Aorta (tissue), 5 donors: Measurements from ENCODE around the gene SAFB. TPM values are rescaled to one million over a fixed set of nuclear protein-coding genes. Genes with fewer than 3 reads are reported as not detected.
"Not testable (repeated sequence)": the region's sequence is repeated elsewhere in the genome, so short reads cannot be mapped to it uniquely, and the experiment has no call there.

ENCODE experiments used
- ATAC-seq: fragments of 200-7000 bp; cut with Tn5 transposase; one replicate; pipeline ENCODE4 v1.9.1; 2022; ENCODE audit warnings: moderate library complexity; ENCODE audit not compliant: low FRiP score
- DNase-seq, 2 donors: peaks; one replicate each; pipeline ENCODE4 v3.0.0-alpha.2; 2020
- H3K27ac ChIP-seq, 2 donors: one replicate each; pipeline ENCODE4 v1.5.1; 2013; ENCODE audit warnings: low read length in 2 of 2, mild to moderate bottlenecking in 2 of 2, moderate library complexity in 2 of 2, control low read depth in 1 of 2, inconsistent platforms in 1 of 2, low read depth in 1 of 2
- H3K27me3 ChIP-seq, 2 donors: one replicate each; pipeline ENCODE4 v1.6.1; 2013; ENCODE audit warnings: control low read depth in 1 of 2, low read length in 1 of 2, mild to moderate bottlenecking in 1 of 2, moderate library complexity in 1 of 2; ENCODE audit not compliant: insufficient read depth in 2 of 2, control insufficient read depth in 1 of 2
- H3K36me3 ChIP-seq, 2 donors: one replicate each; pipeline ENCODE4 v1.6.1; 2013; ENCODE audit warnings: control low read depth in 1 of 2, low read length in 1 of 2, mild to moderate bottlenecking in 1 of 2; ENCODE audit not compliant: insufficient read depth in 2 of 2, control insufficient read depth in 1 of 2
- H3K4me1 ChIP-seq, 2 donors: one replicate each; pipeline ENCODE4 v1.6.1; 2013; ENCODE audit warnings: low read length in 2 of 2, control low read depth in 1 of 2, mild to moderate bottlenecking in 1 of 2, moderate library complexity in 1 of 2; ENCODE audit not compliant: insufficient read depth in 2 of 2, control insufficient read depth in 1 of 2
- H3K4me3 ChIP-seq, 2 donors: one replicate each; pipeline ENCODE4 v1.5.1; 2013; ENCODE audit warnings: low read length in 2 of 2, control low read depth in 1 of 2, mild to moderate bottlenecking in 1 of 2
- H3K9me3 ChIP-seq: one replicate; pipeline ENCODE4 v1.6.1; 2013; ENCODE audit warnings: mild to moderate bottlenecking, low read length; ENCODE audit not compliant: control insufficient read depth
- WGBS, 2 donors: extraction: QIAGEN DNeasy Blood & Tissue Kit; methylation state at CpG; one replicate each; pipeline ENCODE4 v1.1.7; 2013; 5-methylcytosine and 5-hydroxymethylcytosine counted together
- intact Hi-C, 2 donors: fragments of 100-400 bp; cut with DNase I; formaldehyde crosslinking; loops; one replicate each; pipeline versions ENCODE4 v1.14.2 to v1.15.0; 2022
- polyA plus RNA-seq, 2 donors: library from polyadenylated mRNA; stranded (reverse); fragments of 200-250 nt; gene quantifications; one replicate each; pipeline ENCODE4 v1.2.3, GENCODE V29; 2013
- total RNA-seq, 2 donors: library from RNA; stranded (reverse); fragmentation: NEBNext Ultra II Directional; extraction: Animal tissue kit (Norgen Biotek cat#: 25700); gene quantifications; one replicate each; pipeline ENCODE4 v1.2.1, GENCODE V29; 2021
- donor health status: healthy with polysubstance abuse.
- donor health status: Bipolar disorder and iron deficiency.
- donor health status: DM: no; HTN: no; CAD: no.
- donor health status: DM: no; HTN: no; CAD: no.
- donor health status: DM: yes; HTN: yes; CAD: no.

The SAFB gene
- total and polyA plus RNA-seq, 4 donors = 32.7 to 100 (median 75.8) TPM

DNA sequence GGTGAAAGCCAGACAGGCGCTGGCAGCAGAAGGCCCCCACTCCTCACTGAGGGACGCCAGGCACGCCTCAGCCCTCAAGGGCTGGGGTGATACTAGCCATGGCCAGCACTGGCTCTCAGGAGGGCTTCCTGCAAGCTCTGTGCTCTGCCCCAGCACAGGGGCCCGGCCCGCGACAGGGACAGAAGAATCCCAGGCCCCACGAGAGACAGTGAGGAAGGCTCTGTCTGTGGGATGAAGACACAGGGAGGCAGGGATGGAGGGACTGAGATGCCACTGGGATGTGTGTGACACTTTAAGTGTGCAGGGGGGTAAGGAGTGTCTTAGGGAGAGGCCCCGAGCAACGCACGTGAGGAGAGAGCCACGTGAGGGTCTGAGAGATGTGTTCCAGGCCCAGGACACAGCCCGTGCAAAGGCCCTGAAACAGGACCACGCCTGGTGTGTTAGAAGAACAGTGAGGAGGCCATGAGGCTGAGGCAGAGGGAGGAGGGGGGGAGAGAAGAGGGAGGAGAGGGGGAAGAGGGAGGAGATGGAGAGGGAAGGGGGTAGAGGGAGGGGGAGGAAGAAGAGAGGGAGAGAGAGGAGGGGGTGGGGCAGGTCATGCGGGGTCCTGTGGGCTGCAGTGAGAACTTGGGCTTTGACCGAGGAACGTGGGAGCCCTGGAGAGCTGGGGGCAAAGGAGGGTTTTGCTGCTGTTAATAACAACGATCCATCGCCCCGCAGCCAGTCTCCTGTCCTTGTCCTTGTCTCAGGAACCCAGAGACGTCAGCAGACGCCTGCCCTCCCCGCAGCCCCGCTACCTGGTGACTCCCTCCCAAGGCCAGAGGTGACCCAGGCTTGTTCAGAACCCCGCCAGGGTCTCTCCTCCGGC, 74.4 kb downstream of the SAFB start:
- ATAC-seq (no peak), DNase-seq (no peak)
- Histone ChIP-seq H3K4me1 (no peaks in the 10 kb centered on the region), H3K27ac (no peak overlapping the region), H3K36me3 (peaks cover 0 to 10% of the 10 kb centered on the region in 2 donors), H3K9me3 (no peaks in the 10 kb centered on the region), H3K27me3 (no peaks in the 10 kb centered on the region), H3K4me3 (no peak overlapping the region)
- WGBS, 2 donors = 75 to 79% methylated on average over 24 to 25 of the region's 25 CpGs
- intact Hi-C loops = no loop called here

GRCh38 chr19:5697890-5698634, 75.2 kb downstream of the SAFB start:
- ATAC-seq = no peak
- Histone ChIP-seq H3K4me1 (no peaks in the 10 kb centered on the region), H3K27me3 (no peaks in the 10 kb centered on the region), H3K4me3 (no peak overlapping the region), H3K9me3 (no peaks in the 10 kb centered on the region), H3K36me3 (peaks cover 0 to 10% of the 10 kb centered on the region in 2 donors), H3K27ac (no peak overlapping the region)
- DNase-seq = no peak
- 79 to 80% methylated on average over 30 of the region's 30 CpGs for WGBS, 2 donors
- intact Hi-C loops = no loop called here

DNA sequence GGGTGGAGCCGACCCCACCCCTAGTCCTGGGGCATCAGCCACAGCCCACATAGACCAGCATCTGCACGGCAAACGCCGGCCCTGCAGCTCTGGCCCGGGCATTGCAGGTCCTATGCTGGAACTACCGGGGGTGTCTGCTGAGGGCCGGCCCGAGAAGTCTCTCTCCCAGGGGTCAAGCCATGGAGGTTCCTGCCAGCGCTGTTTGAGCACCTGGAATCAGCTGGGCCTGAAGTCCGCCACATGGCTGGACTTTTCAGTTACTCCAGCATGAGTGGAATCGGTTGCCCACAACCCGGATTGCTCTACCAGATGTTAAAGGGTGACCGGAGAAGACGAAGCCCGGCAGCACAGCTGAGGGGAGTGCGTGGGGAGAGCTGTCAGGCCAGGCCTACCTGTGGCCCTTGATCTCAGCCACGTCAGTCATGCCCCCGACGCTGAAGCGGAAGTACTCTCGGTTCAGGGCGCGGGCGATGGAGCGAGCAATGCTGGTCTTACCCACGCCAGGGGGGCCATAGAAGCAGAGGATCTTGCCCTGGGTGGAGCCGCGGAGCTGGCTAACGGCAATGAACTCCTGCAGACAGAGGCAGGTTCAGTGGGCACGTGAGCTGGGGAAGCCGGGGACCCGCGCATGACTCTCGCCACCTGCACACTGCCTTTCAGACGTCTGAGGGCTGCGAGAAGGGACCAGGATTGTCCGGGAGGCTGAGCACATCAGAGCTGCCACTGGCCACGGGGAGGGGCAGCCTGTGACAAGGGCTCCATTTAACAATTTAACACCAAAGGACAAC, 75.9 kb downstream of the SAFB start:
- H3K4me3 ChIP-seq = no peak overlapping the region
- no peaks in the 10 kb centered on the region for H3K4me1 ChIP-seq
- peaks cover 0 to 10% of the 10 kb centered on the region in 2 donors for H3K36me3 ChIP-seq
- 89% methylated on average over 38 of the region's 38 CpGs for WGBS, 2 donors
- intact Hi-C loops = no loop called here
- DNase-seq (no peak), ATAC-seq (no peak)
- H3K27ac ChIP-seq = no peak overlapping the region
- no peaks in the 10 kb centered on the region for H3K9me3 ChIP-seq
- H3K27me3 ChIP-seq = no peaks in the 10 kb centered on the region

DNA sequence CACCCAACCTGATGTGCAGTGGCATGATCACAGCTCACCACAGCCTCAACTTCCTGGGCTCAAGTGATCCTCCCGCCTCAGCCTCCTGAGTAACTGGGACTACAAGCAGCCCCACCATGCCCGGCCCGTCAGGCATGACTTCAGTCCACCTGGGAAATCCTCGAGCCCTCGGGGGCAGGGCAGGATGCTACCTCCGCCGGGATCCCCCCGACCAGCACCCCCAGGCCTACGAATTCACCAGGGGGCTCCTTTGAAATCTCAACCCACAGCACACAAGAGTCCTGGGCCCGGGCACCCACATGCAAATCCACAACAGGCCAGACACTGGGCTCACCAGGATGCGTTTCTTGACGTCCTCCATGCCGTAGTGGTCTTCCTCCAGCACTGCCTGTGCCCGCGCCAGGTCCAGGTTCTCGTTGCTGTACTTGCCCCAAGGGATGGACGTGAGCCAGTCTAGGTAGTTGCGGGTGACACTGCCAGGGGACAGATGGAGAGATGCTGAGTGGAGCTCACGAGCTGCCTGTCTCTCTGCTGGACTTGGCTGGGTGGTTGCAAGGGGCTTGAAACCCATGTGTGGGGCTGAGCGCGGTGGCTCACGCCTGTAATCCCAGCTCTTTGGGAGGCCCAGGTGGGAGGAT, 77.7 kb downstream of the SAFB start:
- Histone ChIP-seq H3K4me1 (no peaks in the 10 kb centered on the region), H3K9me3 (no peaks in the 10 kb centered on the region), H3K27me3 (no peaks in the 10 kb centered on the region), H3K36me3 (peaks cover 0 to 8% of the 10 kb centered on the region in 2 donors), H3K27ac (no peak overlapping the region), H3K4me3 (no peak overlapping the region)
- 94 to 95% methylated on average over 22 of the region's 22 CpGs for WGBS, 2 donors
- intact Hi-C loops = no loop called here
- ATAC-seq = no peak
- no peak for DNase-seq

GRCh38 chr19:5702053-5702410, 79.1 kb downstream of the SAFB start:
- H3K27ac ChIP-seq, H3K4me1 ChIP-seq, DNase-seq, H3K27me3 ChIP-seq, H3K9me3 ChIP-seq, H3K36me3 ChIP-seq, ATAC-seq, H3K4me3 ChIP-seq, intact Hi-C loops: not testable (repeated sequence)
- WGBS, 2 donors = 86 to 90% methylated on average over 8 to 23 of the region's 28 CpGs

DNA sequence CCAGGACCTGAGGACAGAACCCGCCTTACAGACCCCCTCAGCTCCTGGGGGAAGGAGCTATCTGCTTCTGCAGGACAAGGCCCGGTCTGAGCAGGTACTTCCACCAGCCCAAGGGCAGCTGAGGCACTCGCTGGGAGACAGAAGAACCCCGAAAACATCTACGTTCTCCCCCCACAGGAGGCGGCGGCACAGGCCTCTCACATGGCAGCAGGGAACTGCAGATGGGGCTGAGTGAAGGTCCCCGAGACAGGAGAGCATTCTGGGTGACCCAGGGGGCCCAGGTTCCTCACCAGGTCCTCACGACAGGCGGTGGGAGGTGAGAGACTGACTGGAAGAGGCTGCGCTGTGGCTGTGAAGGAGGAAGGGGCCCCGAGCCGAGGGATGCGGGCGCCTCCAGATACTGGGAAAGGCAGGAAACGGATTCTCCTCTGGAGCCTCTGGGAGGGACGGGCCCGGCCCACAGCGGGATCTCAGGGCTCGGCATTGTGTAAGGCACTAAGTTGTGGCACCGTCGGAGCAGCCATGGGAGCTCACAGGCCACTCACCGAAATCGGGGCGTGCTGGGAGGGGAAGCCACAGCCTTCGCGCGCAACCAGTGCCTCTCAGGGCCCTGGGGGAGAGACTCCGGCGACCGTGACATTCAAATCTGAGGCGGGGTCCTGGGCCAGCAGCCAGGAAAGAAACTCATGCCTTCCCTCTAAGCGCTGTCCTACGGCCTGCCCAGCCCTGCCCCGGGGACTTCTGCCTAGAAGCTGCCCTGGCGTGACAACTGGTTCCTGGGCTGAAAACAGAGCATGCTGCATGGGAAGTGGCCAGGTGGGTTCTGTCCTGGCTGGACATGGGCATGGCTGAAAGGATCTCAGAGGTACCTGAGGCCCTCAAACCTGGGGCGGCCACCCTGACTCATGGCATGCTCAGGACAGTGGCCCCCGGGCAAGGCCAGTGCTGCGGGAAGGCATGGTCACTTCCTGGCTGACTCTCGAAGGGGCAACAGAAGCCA, 81.2 kb downstream of the SAFB start:
- H3K36me3 ChIP-seq = peaks cover 0 to under 1% of the 10 kb centered on the region in 2 donors
- no peak for DNase-seq
- 96% methylated on average over 40 of the region's 40 CpGs for WGBS, 2 donors
- no peaks in the 10 kb centered on the region for H3K4me1 ChIP-seq
- no peak for ATAC-seq
- intact Hi-C loops = no loop called here
- H3K27me3 ChIP-seq = no peaks in the 10 kb centered on the region
- H3K4me3 ChIP-seq = no peak overlapping the region
- no peaks in the 10 kb centered on the region for H3K9me3 ChIP-seq
- H3K27ac ChIP-seq = no peak overlapping the region

- Histone ChIP-seq H3K27ac (no peak overlapping the region), H3K36me3 (no peaks in the 10 kb centered on the region), H3K4me1 (no peaks in the 10 kb centered on the region), H3K27me3 (no peaks in the 10 kb centered on the region), H3K4me3 (no peak overlapping the region), H3K9me3 (no peaks in the 10 kb centered on the region)
- intact Hi-C loops = no loop called here
- 82 to 84% methylated on average over 16 of the region's 16 CpGs for WGBS, 2 donors
- no peak for DNase-seq
- ATAC-seq = no peak
These were observed 82.7 kb downstream of the SAFB start for GRCh38 chr19:5705552-5705951.
